Thoracic aorta (tissue), 2 donors: ENCODE results near the gene PFKL. TPM values are rescaled to one million over a fixed set of nuclear protein-coding genes. Genes with fewer than 3 reads are reported as not detected.

ENCODE experiments used
- ATAC-seq: fragments of 150-250 bp; one replicate; pipeline ENCODE4 v1.8.0; 2017; ENCODE audit warnings: low read depth; ENCODE audit not compliant: insufficient number of reproducible peaks, low FRiP score
- DNase-seq: peaks from one replicate; pipeline ENCODE4 v3.0.0-alpha.2; 2020; ENCODE audit warnings: low spot score
- H3K27ac ChIP-seq, 2 donors: fragments of 200-600 bp; sonication (generic); 1 replicate in 1 of 2; 2 replicates in 1 of 2; pipeline ENCODE4 v1.5.1; 2016; ENCODE audit warnings: mild to moderate bottlenecking in 2 of 2, moderate library complexity in 2 of 2
- H3K27me3 ChIP-seq: fragments of 200-600 bp; sonication (generic); replicated peaks from 2 replicates; pipeline ENCODE4 v1.6.0; 2016; ENCODE audit warnings: mild to moderate bottlenecking; ENCODE audit not compliant: insufficient read depth
- H3K36me3 ChIP-seq: fragments of 200-600 bp; sonication (generic); one replicate; pipeline ENCODE4 v1.5.1; 2016
- H3K4me1 ChIP-seq, 2 donors: fragments of 200-600 bp; sonication (generic); 1 replicate in 1 of 2; 2 replicates in 1 of 2; pipeline versions ENCODE4 v1.5.1 to v1.6.0; 2016; ENCODE audit warnings: low read depth in 2 of 2, mild to moderate bottlenecking in 1 of 2; ENCODE audit not compliant: control insufficient read depth in 1 of 2
- H3K4me3 ChIP-seq: fragments of 200-600 bp; sonication (generic); 2 replicates; pipeline ENCODE4 v1.5.1; 2016; ENCODE audit warnings: mild to moderate bottlenecking
- H3K9me3 ChIP-seq: fragments of 200-600 bp; sonication (generic); 2 replicates; pipeline ENCODE4 v1.5.1; 2016
- CTCF ChIP-seq: fragments of 200-600 bp; sonication (generic); IDR thresholded peaks from one replicate; pipeline ENCODE4 v1.5.1; 2019; ENCODE audit warnings: antibody characterized with exemption
- total RNA-seq, 2 donors: library from RNA; depleted of rRNA; stranded (reverse); fragments of >200 nt; gene quantifications; one replicate each; pipeline versions ENCODE4 v1.1.0 to v1.2.3, GENCODE V29; 2016

Gene PFKL
- total RNA-seq, 2 donors from 2014 or later = 91.0 to 119 TPM

GRCh38 chr21:44353191-44353970 is 53.5 kb downstream of the PFKL start, which contains the start of gene TRPM2:
Gene TRPM2 (plus strand): TSS chr21:44353621. CDS start chr21:44353701, 80 bp downstream.
- Histone ChIP-seq H3K4me3 (peak within 1 kb of the TSS; percentile 57), H3K4me1 (peaks cover 0 to 4% of the 10 kb centered on the region in 2 donors), H3K36me3 (no peaks in the 10 kb centered on the region), H3K27me3 (no peaks in the 10 kb centered on the region), H3K27ac (peak within 1 kb of the TSS in 1 of 2 donors; percentile 49), H3K9me3 (no peaks in the 10 kb centered on the region)
- ATAC-seq (no peak), DNase-seq (no peak)
- no peak for TF ChIP-seq CTCF

DNA sequence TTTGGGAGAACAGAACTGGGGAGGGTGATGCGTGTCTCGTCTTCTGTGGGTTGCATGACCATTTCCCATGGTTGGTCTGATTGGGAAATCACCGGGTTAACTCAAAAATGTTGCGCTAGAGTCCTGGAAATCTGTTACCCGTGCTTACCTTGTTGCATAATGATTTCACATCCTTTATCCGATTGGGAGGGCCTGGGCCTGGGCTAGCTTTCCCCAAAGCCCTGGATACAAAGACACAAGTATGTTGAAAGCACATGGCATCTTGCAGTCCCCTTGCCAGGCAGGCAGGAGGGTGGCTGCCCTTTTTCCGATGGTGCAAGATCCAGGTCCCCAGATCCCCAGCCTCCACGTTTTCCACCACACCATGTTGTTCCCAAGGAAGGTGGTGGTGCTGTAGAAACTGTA is 54.1 kb downstream of the PFKL start:
- H3K27me3 ChIP-seq = no peaks in the 10 kb centered on the region
- no peak for TF ChIP-seq CTCF
- no peaks in the 10 kb centered on the region for H3K36me3 ChIP-seq
- H3K27ac ChIP-seq = no peak overlapping the region
- peak overlapping the region; percentile 57 for H3K4me3 ChIP-seq
- ATAC-seq = no peak
- H3K4me1 ChIP-seq = peaks cover 0 to 4% of the 10 kb centered on the region in 2 donors
- DNase-seq = no peak
- H3K9me3 ChIP-seq = no peaks in the 10 kb centered on the region

- no peak for TF ChIP-seq CTCF
- Histone ChIP-seq H3K9me3 (no peaks in the 10 kb centered on the region), H3K27me3 (no peaks in the 10 kb centered on the region), H3K4me1 (no peaks in the 10 kb centered on the region), H3K4me3 (no peak overlapping the region), H3K36me3 (no peaks in the 10 kb centered on the region), H3K27ac (no peak overlapping the region)
- DNase-seq (no peak), ATAC-seq (no peak)
Observed at GRCh38 chr21:44354775-44355771, 55.2 kb downstream of the PFKL start.

GRCh38 chr21:44356160-44356559 is 56.3 kb downstream of the PFKL start:
- Histone ChIP-seq H3K4me3 (no peak overlapping the region), H3K9me3 (no peaks in the 10 kb centered on the region), H3K27me3 (no peaks in the 10 kb centered on the region), H3K27ac (no peak overlapping the region), H3K4me1 (no peaks in the 10 kb centered on the region), H3K36me3 (no peaks in the 10 kb centered on the region)
- ATAC-seq = no peak
- DNase-seq = no peak
- TF ChIP-seq CTCF = no peak

DNA sequence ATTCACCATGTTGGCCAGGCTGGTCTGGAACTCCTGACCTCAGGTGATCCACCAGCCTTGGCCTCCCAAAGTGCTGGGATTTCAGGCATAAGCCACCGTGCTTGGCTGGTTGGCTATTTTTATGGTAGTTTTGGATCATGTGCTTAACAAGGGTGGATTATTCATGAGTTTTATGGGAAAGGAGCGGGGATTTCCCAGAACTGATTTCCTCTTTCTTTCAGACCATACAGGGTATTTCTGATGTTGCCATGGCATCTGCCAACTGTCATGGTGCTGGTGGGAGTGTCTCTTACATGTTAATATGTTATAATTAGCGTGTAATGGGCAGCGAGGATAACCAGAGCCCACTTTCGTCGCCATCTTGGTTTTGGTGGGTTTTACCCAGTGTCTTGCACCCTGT is 56.8 kb downstream of the PFKL start:
- Histone ChIP-seq H3K27ac (no peak overlapping the region), H3K4me3 (no peak overlapping the region), H3K36me3 (no peaks in the 10 kb centered on the region), H3K4me1 (no peaks in the 10 kb centered on the region), H3K9me3 (no peaks in the 10 kb centered on the region), H3K27me3 (no peaks in the 10 kb centered on the region)
- no peak for DNase-seq
- no peak for ATAC-seq
- no peak for TF ChIP-seq CTCF
